Keratinocyte (primary cell): Measurements from ENCODE around the gene B4GALNT2. TPM values are rescaled to one million over a fixed set of nuclear protein-coding genes. Genes with fewer than 3 reads are reported as not detected.

ENCODE experiments used
- DNase-seq: peaks from one replicate; pipeline ENCODE4 v3.0.0-alpha.2; 2011; ENCODE audit warnings: low read depth, missing footprints, low spot score
- FAIRE-seq: peaks from 2 replicates; lab custom pipeline; 2011; peaks lifted over from hg19 to GRCh38; lab: Jason Lieb, UNC
- H2AFZ ChIP-seq: 2 replicates; pipeline ENCODE4 v1.6.0; 2012; ENCODE audit warnings: low read length, control low read depth, inconsistent platforms; ENCODE audit not compliant: control insufficient read depth
- H3K27ac ChIP-seq: 2 replicates; pipeline ENCODE4 v1.5.1; 2011; ENCODE audit warnings: low read length; ENCODE audit not compliant: control insufficient read depth, insufficient read depth
- H3K27me3 ChIP-seq: 3 replicates; pipeline ENCODE4 v1.6.0; 2011; ENCODE audit warnings: low read length; ENCODE audit not compliant: control insufficient read depth, insufficient read depth; ENCODE audit errors: extremely low read depth
- H3K36me3 ChIP-seq, 2 experiments: 2 replicates in 1 of 2; 3 replicates in 1 of 2; pipeline ENCODE4 v1.5.1; 2011; ENCODE audit warnings: low read length in 2 of 2, mild to moderate bottlenecking in 1 of 2; ENCODE audit not compliant: control insufficient read depth in 2 of 2, insufficient read depth in 2 of 2; ENCODE audit errors: extremely low read depth in 1 of 2
- H3K4me1 ChIP-seq: 3 replicates; pipeline ENCODE4 v1.5.1; 2011; ENCODE audit warnings: low read length; ENCODE audit not compliant: control insufficient read depth, insufficient read depth; ENCODE audit errors: extremely low read depth
- H3K4me2 ChIP-seq: 3 replicates; pipeline ENCODE4 v1.6.0; 2011; ENCODE audit warnings: low read depth, low read length; ENCODE audit not compliant: control insufficient read depth, insufficient read depth; ENCODE audit errors: extremely low read depth
- H3K4me3 ChIP-seq, 3 experiments: fragments of 200-600 bp in 1 of 3; sonication (generic) in 1 of 3; 2 replicates in 2 of 3; 3 replicates in 1 of 3; pipeline ENCODE4 v1.5.1; 2011 to 2016; ENCODE audit warnings: low read length in 3 of 3, mild to moderate bottlenecking in 3 of 3, control low read depth in 2 of 3, inconsistent platforms in 1 of 3, low read depth in 1 of 3, mixed read lengths in 1 of 3, mixed run types in 1 of 3, moderate library complexity in 1 of 3; ENCODE audit not compliant: control insufficient read depth in 2 of 3, insufficient read depth in 2 of 3; ENCODE audit errors: extremely low read depth in 1 of 3
- H3K79me2 ChIP-seq: 2 replicates; pipeline ENCODE4 v1.6.0; 2012; ENCODE audit warnings: low read length; ENCODE audit not compliant: control insufficient read depth, insufficient read depth
- H3K9ac ChIP-seq: 3 replicates; pipeline ENCODE4 v1.6.0; 2011; ENCODE audit warnings: low read length; ENCODE audit not compliant: control insufficient read depth, insufficient read depth; ENCODE audit errors: extremely low read depth
- H3K9me1 ChIP-seq: 3 replicates; pipeline ENCODE4 v1.6.0; 2011; ENCODE audit warnings: low read length; ENCODE audit not compliant: control insufficient read depth, insufficient read depth; ENCODE audit errors: extremely low read depth
- H3K9me3 ChIP-seq: 2 replicates; pipeline ENCODE4 v1.5.1; 2012; ENCODE audit warnings: low read depth, low read length; ENCODE audit not compliant: control insufficient read depth
- H4K20me1 ChIP-seq: 3 replicates; pipeline ENCODE4 v1.6.0; 2011; ENCODE audit warnings: low read length; ENCODE audit not compliant: control insufficient read depth, insufficient read depth; ENCODE audit errors: extremely low read depth
- EZH2 ChIP-seq: IDR thresholded peaks from one replicate; pipeline ENCODE4 v1.6.1; 2012; ENCODE audit warnings: inconsistent platforms, mild to moderate bottlenecking, low read length, moderate library complexity
- dilution Hi-C: fragments of 300-500 bp; cut with MboI; formaldehyde crosslinking; loops from one replicate; pipeline ENCODE4 v1.7.0; 2020; ENCODE audit warnings: low sequenced_read_pairs; ENCODE audit not compliant: extremely low pct_ligation_motif_present
- polyA plus RNA-seq, 5 experiments: library from polyadenylated mRNA; depleted of rRNA in 3 of 5; stranded (reverse) in 3 of 5; stranded (forward) in 1 of 5; unstranded in 1 of 5; fragments of >200 nt; gene quantifications; 1 replicate in 1 of 5; 2 replicates in 3 of 5; 3 replicates in 1 of 5; pipeline versions ENCODE4 v1.2.1 to v1.2.3, GENCODE V29; 2011 to 2012; ENCODE audit warnings: missing spikeins in 2 of 5, low read depth in 1 of 5, low replicate concordance in 1 of 5
- TF ChIP-seq, protein P1 (sequence below), 3 experiments: IDR thresholded peaks in 1 of 3; conservative IDR thresholded peaks in 1 of 3; optimal IDR thresholded peaks in 1 of 3; 2 replicates in 2 of 3; 3 replicates in 1 of 3; pipeline versions ENCODE3 to v1.5.1; 2011; ENCODE audit warnings: low read length in 3 of 3, mild to moderate bottlenecking in 3 of 3, moderate library complexity in 2 of 3, control low read depth in 1 of 3, inconsistent platforms in 1 of 3; ENCODE audit not compliant: insufficient read depth in 2 of 3; ENCODE audit errors: extremely low read depth in 1 of 3

The B4GALNT2 gene
- polyA plus RNA-seq, 1 donor (not counting 4 experiments of a cell fraction or from before 2014, with no cell fraction given) = 0.01 TPM

DNA sequence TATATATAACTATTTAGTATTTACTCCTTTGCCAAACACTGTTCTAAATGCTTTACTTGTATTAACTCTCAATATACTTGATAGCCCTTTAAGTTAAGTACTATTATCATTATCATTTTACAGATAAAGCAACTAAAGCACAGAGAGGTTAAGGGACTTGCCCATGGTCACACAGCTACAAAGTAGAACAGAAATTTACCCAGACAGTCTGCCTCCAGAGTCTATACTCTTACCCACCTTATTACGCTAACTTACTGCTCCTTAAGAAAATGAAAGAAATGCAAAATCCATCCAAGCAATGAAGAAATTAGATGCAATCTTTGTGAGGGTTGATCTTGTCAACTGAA lies 25.4 kb upstream of the B4GALNT2 start:
- H3K4me3 ChIP-seq = no peak overlapping the region
- H3K36me3 ChIP-seq = no peaks in the 10 kb centered on the region
- H3K9me3 ChIP-seq = no peaks in the 10 kb centered on the region
- H3K9ac ChIP-seq = no peak overlapping the region
- H4K20me1 ChIP-seq = no peaks in the 10 kb centered on the region
- no peak for FAIRE-seq
- no peaks in the 10 kb centered on the region for H3K9me1 ChIP-seq
- H3K4me1 ChIP-seq = peaks cover 55% of the 10 kb centered on the region
- H3K27me3 ChIP-seq = no peaks in the 10 kb centered on the region
- TF ChIP-seq EZH2 = no peak
- TF ChIP-seq, protein P1, sequence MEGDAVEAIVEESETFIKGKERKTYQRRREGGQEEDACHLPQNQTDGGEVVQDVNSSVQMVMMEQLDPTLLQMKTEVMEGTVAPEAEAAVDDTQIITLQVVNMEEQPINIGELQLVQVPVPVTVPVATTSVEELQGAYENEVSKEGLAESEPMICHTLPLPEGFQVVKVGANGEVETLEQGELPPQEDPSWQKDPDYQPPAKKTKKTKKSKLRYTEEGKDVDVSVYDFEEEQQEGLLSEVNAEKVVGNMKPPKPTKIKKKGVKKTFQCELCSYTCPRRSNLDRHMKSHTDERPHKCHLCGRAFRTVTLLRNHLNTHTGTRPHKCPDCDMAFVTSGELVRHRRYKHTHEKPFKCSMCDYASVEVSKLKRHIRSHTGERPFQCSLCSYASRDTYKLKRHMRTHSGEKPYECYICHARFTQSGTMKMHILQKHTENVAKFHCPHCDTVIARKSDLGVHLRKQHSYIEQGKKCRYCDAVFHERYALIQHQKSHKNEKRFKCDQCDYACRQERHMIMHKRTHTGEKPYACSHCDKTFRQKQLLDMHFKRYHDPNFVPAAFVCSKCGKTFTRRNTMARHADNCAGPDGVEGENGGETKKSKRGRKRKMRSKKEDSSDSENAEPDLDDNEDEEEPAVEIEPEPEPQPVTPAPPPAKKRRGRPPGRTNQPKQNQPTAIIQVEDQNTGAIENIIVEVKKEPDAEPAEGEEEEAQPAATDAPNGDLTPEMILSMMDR (optimal IDR thresholded peaks at IDR 0.05 in 1 of 3, IDR thresholded peaks at IDR 0.05 in 1 of 3, conservative IDR thresholded peaks at IDR 0.05 in 1 of 3; ENCODE audit: extremely low read depth in 1 of 3, insufficient read depth in 2 of 3, low read length in 3 of 3) = no peak
- no peak overlapping the region for H2AFZ ChIP-seq
- H3K4me2 ChIP-seq = no peak overlapping the region
- DNase-seq = no peak
- dilution Hi-C loops = no loop called here
- no peak overlapping the region for H3K27ac ChIP-seq
- H3K79me2 ChIP-seq = no peaks in the 10 kb centered on the region

DNA sequence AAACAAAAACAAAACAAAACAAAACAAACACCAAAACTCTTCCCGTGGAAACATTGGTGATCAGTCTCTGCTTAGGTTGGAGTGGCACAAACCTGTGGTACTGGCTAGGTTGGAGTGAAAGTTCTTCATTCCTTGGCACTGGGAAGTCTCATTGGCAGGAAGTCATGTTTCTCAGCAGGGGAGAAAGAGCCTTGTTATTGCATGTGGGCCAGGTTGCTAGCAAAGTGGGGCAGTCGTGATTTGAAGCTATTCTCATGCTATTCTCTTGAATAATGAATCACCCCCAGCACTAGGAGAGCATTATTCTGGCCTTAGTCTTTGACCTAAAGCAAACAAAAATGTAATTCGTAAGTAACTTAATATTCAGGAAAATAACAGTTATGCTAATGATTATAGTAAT lies 24.3 kb upstream of the B4GALNT2 start:
- Histone ChIP-seq H3K9me1 (no peaks in the 10 kb centered on the region), H3K4me3 (no peak overlapping the region), H3K27me3 (no peaks in the 10 kb centered on the region), H3K9me3 (no peaks in the 10 kb centered on the region), H2AFZ (peak overlapping the region; percentile 67), H3K4me2 (peak overlapping the region; percentile 46), H3K27ac (no peak overlapping the region), H3K79me2 (no peaks in the 10 kb centered on the region), H4K20me1 (no peaks in the 10 kb centered on the region), H3K36me3 (no peaks in the 10 kb centered on the region), H3K4me1 (peaks cover 56% of the 10 kb centered on the region), H3K9ac (no peak overlapping the region)
- peak; percentile 69 for FAIRE-seq
- TF ChIP-seq, protein P1 (optimal IDR thresholded peaks at IDR 0.05 in 1 of 3, IDR thresholded peaks at IDR 0.05 in 1 of 3, conservative IDR thresholded peaks at IDR 0.05 in 1 of 3; ENCODE audit: extremely low read depth in 1 of 3, insufficient read depth in 2 of 3, low read length in 3 of 3) = no peak
- TF ChIP-seq EZH2 = no peak
- dilution Hi-C loops = no loop called here
- DNase-seq = no peak
